GM19023 (cell line): Measurements from ENCODE around the gene POLK.
"Not testable (repeated sequence)": the region's sequence is repeated elsewhere in the genome, so short reads cannot be mapped to it uniquely, and the experiment has no call there.

Source experiments
- ATAC-seq: cut with Tn5 transposase; IDR thresholded peaks from one replicate; pipeline ENCODE4 v1.9.1; 2021; ENCODE audit warnings: mild to moderate bottlenecking, moderate library complexity; ENCODE audit not compliant: unreplicated experiment

POLK gene

GRCh38 chr5:75607341-75607740 lies 95.7 kb downstream of the POLK start:
- not testable (repeated sequence) for ATAC-seq

- no peak for ATAC-seq
These were observed 97.2 kb downstream of the POLK start for GRCh38 chr5:75608870-75609269.

DNA sequence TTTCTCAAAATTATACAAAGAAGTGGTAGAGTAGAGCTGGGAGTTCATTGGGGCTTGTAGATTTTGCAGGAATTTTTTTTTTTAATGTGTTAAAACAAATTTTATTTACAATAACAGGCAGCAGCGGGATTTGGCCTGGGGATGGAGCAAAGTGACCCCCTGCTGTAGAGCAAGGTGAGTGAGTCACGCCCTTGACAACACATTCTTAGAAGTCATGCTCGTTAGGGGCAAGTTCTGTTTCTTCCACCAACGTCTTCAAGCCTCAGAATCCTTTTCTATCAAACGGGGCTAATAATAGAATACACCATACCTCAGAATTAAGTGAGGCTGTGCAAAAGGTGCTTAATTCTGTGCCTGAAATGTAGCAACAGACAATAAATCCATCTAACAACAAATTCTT lies 98.5 kb downstream of the POLK start:
- no peak for ATAC-seq

- ATAC-seq: not testable (repeated sequence)
These were observed 99.2 kb downstream of the POLK start for GRCh38 chr5:75610859-75611310.

DNA sequence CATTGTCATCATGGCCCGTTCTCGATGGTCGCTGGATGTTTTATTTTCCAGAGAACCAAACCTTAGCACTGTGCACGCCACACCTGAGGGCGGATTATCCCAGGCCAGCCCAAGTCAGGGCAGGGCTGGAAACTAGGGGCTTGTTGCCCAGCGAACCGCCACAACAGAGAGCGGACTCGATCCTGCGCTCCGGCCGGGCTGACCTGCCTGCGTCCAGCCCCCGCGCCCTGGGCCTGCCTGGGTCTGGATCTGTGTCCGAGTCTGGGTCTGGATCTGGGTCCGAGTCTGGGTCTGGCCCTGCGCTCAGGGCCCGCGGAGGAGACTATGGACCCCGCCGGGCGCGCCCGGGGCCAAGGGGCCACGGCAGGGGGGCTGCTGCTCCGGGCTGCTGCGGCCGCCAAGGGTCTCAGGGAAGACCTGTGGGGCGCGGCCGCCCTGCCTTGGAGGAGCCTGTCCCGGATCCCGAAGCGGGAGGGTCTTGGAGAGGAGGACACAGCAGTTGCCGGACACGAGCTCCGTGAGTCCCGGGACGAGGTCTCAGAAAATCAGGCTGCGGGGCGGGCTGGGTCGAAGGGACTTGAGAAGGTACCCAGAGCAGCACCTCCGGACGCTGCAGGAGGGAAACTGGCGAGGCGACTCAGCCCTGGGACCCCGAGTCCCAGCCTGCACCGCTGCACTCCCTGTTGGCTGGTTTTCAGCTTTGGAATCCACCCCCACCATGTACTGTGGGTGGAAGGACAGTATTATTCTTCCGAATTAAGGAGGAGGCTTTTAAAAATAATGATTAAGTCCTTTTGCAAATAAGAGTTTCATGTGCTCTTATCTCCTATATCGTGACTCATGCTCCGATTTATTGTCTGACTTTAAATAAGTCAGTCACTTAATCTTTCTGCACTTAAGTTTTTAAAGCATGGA lies 99.9 kb downstream of the POLK start, which contains the start of gene ANKDD1B:
Gene ANKDD1B, plus strand, starts transcription at position 143 of the 915 bp plus-strand sequence. Its CDS starts 182 bp downstream, at position 325.
- ATAC-seq: no peak

DNA sequence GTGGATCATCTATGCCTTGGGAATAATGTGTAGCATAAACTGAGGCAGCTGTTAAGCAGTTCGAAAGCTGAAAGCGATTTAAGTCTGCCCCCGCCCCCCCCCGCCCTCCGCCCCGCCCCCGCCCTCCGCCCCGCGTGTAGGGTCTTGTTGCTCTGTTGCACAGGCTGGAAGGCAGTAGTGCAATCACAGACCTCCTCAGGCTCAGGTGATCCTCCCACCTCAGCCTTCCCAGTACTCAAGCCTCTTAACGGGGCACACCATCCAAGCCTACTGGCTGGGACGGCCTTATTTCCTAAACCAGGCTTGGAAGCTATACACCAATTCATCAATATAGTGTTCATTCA lies 100.5 kb downstream of the POLK start:
- ATAC-seq: no peak

DNA sequence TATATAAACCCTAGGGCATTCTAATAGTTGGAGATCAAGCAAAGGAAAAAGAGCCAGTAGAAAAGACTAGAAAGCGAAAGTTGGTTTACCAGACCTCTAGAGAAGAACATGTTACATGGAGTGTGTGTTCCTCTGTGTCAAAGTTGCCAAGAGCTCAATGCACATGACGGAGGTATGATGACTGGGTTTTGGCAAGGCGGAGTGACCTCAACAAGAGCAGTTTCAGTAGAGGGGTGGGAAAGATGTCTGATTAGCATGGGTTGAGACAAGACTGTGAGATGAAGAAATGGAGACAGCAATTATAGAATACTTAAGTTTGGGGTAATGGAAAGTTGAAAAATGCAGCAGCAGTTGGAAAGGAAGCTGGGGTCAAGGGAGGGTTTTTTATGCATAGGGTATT lies 101.2 kb downstream of the POLK start:
- ATAC-seq: no peak

- ATAC-seq: no peak
These were observed 102.5 kb downstream of the POLK start for GRCh38 chr5:75614176-75614575.

GRCh38 chr5:75616371-75616881 lies 104.7 kb downstream of the POLK start:
- ATAC-seq: no peak

DNA sequence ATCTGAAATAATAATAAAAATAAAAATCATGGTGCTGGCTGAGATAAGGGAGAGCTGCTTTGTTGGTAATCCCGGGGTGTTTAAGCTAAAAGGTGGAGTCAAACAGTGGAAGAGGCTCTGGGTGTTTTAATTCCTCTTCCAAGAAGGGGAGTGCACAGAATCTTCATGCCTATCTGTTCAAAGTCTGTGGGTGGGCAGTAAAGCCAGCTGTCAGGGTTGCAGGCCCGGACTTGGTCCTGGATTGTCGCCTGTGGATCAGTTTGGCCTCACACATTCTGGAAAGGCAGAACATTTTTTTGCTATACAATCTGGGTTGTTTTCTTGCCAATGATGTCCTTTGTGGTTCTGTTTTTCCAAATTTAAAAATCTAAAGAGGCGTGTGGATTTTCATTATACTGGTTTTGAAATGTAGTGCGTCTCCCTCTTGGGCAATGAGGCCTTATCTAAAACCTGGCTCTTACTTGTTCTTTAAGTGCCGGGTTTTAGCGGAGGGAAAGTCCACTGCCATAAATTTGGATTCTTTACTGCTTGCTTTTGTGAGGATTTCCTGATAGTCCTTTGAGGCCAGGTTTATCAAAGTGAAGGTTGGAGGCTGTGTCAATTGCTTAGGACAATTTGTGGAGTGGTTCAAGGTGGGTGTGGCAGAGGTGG lies 105.4 kb downstream of the POLK start:
- no peak for ATAC-seq

DNA sequence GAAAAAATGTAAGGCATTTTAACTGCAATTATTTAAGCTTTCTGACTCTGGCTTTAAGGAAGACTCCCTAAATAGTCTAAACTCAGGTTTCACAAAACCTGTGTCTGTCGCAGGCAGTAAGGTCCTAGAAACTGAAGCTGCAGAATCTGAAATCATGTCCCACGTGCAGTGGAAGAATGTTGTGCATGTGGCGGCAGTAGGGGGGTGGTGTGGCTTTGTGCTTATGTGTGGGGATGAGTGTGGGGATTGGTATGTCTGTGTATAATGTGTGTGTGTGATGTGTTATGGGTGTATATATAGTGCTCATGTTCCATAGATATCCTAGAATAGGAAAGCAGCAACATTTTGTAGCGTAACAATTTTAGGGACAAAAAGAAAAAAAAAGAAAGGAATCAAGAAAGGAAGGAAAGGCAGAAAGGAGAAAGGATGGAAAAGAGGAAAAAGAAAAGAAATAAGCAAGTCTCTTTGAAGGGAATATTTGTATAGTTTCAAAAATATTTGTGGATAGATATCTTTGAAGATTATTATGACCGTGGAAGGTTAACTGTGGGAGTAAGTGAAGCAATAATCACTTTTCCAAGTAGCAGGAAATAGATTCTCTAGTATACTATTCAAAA lies 106.2 kb downstream of the POLK start:
- no peak for ATAC-seq

GRCh38 chr5:75620184-75620959 lies 108.7 kb downstream of the POLK start:
- no peak for ATAC-seq

DNA sequence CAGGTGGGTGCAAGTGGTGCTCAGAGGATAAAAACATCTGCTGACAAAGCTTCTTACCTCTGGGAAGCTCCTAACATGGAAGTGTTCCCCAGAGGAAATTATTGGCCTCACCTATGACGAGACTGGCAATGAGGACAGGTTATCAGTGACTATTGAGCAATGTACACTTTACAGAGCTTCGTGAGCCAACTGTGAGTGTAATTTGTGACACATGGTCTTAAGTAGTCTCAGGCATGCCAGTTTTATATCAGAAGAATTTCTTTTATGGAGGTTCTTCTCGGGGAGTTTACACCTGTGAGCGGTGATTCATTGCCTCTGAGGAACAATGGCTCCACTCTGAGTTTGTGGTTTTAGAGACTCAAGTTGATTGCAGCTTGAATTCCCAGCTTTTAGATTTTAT lies 110.9 kb downstream of the POLK start:
- ATAC-seq: no peak

GRCh38 chr5:75623846-75624245 lies 112.2 kb downstream of the POLK start:
- no peak for ATAC-seq

GRCh38 chr5:75626959-75627358 lies 115.3 kb downstream of the POLK start:
- no peak for ATAC-seq

DNA sequence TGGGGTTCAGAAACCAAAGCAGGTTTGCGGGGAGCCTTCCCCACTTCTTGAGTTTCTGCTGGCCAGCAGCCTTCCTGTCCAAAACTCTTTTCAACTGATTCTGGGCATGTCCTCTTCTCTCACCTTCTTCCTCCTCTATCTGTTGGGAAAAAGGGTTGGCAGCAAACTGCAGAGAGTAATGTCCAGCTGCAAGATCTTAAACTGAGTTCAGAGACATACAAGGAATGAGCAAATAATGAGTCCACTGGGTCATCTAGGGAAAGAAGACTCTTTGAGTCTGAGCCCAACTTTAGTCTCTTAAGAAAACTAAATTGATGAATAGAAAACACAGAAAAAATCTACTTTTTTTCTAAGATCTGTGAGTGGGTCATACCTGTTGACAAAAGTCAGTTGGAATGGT lies 116.1 kb downstream of the POLK start:
- no peak for ATAC-seq

- no peak for ATAC-seq
These were observed 119.2 kb downstream of the POLK start for GRCh38 chr5:75630875-75631274.

DNA sequence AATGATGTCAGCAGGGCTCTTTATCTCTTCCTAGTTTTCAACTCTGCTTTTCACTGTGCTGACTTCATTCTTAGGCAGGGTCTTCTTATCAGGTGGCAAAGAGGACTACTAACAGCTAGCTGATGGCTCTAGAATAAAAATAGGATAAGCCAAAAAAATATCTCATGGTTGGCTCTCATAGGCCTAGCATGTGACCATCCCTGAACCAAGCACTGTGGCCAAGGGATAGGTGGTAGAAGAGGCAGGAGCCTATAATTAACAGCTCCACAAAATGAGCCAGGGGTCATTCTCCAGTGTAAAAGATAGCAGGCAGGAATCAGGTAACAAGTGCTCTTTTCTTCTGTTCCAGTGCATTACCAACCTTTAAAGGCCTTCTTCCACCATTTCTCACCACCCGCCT lies 120.6 kb downstream of the POLK start:
- ATAC-seq: no peak

- ATAC-seq: no peak
These were observed 126.3 kb downstream of the POLK start for GRCh38 chr5:75637949-75638348.

GRCh38 chr5:75639535-75640311 lies 128.0 kb downstream of the POLK start:
- no peak for ATAC-seq
